C4-2B (cell line): Measurements from ENCODE around the gene AQR.
"Not testable (repeated sequence)": the region's sequence is repeated elsewhere in the genome, so short reads cannot be mapped to it uniquely, and the experiment has no call there.

Experiments used
- H3K27ac ChIP-seq: fragments of 450-650 bp; 2 replicates; pipeline ENCODE4 v1.5.1; 2017
- ZFX ChIP-seq: fragments of 450-650 bp; IDR thresholded peaks from 2 replicates; pipeline ENCODE4 v1.6.1; 2017
- TF ChIP-seq, protein P1 (sequence below): fragments of 450-650 bp; conservative IDR thresholded peaks from 2 replicates; pipeline ENCODE4 v1.5.1; 2017; ENCODE audit warnings: mild to moderate bottlenecking

Gene AQR

DNA sequence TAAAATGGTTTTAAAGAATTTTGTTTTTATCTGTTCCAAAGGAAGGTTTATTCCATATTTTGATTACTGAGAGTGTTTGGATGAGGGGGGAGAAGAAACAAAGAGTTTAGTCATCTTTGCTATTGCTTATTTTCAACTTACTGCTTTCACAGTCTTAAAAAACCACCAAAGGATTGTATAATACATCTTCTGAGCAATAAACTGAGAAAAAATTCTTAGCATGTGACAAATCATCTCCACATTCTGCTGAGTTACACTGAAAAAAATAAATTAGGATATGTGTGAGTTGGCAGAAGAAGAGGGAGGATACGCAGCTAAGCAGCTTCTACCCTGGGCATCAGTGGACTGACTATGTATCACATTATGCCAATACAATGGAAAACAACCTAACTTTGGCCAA is 151.0 kb downstream of the AQR start:
- H3K27ac ChIP-seq: no peak overlapping the region
- TF ChIP-seq ZFX: no peak
- TF ChIP-seq, protein P1, sequence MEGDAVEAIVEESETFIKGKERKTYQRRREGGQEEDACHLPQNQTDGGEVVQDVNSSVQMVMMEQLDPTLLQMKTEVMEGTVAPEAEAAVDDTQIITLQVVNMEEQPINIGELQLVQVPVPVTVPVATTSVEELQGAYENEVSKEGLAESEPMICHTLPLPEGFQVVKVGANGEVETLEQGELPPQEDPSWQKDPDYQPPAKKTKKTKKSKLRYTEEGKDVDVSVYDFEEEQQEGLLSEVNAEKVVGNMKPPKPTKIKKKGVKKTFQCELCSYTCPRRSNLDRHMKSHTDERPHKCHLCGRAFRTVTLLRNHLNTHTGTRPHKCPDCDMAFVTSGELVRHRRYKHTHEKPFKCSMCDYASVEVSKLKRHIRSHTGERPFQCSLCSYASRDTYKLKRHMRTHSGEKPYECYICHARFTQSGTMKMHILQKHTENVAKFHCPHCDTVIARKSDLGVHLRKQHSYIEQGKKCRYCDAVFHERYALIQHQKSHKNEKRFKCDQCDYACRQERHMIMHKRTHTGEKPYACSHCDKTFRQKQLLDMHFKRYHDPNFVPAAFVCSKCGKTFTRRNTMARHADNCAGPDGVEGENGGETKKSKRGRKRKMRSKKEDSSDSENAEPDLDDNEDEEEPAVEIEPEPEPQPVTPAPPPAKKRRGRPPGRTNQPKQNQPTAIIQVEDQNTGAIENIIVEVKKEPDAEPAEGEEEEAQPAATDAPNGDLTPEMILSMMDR: no peak

DNA sequence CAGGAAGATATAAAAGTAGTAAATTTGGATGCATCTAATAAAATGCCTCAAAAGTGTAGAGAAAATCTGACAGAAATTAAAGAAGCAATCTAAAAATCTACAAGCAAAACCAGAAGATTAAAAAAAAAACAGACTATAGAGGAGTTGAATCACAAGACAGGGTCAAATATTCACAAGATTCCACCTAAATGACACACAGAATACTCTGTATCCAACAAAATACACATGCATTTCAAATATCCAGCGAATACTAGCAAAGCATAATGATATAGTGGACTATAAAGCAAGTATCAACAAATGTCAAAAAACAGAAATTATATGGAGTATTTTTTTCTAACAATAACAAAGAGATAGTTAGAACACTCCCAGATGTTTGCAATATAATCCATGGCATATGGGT is 153.7 kb downstream of the AQR start:
- no peak overlapping the region for H3K27ac ChIP-seq
- TF ChIP-seq, protein P1: no peak
- TF ChIP-seq ZFX: no peak

DNA sequence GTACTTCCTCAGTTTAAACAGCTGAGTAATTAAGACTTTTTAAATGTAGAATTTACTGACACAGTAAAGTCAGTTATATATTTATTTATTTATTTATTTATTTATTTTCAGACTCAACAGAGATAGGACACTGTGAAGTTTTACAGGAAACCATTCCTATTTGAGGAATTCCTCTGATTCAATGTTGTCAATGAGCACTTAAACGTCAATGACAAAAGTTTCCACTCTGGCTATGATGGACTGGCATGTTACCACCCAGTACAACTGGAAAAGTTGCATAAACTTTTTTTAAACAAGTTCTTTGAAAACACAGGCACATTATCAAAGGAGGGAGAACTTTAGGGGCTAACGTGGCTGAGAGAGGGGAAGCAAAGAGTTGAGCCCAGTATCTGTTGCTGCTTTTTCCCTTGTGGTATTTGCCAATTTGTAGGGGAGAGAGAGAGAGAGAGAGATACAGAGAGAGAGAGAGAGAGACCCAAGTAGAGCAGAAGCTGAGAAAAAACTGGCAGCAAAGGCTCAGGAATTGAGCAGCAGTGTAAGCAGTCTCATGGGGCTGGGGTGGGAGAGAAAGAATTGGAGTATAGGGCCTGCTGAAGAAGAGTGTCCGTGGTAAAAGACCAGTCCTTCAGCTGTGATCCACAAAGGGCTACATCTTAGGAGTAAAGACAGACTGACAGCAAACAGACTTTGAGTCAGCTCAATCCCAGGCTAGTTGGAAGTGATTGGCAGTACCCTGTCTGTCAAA is 155.9 kb downstream of the AQR start:
- no peak for TF ChIP-seq ZFX
- TF ChIP-seq, protein P1: no peak
- no peak overlapping the region for H3K27ac ChIP-seq

DNA sequence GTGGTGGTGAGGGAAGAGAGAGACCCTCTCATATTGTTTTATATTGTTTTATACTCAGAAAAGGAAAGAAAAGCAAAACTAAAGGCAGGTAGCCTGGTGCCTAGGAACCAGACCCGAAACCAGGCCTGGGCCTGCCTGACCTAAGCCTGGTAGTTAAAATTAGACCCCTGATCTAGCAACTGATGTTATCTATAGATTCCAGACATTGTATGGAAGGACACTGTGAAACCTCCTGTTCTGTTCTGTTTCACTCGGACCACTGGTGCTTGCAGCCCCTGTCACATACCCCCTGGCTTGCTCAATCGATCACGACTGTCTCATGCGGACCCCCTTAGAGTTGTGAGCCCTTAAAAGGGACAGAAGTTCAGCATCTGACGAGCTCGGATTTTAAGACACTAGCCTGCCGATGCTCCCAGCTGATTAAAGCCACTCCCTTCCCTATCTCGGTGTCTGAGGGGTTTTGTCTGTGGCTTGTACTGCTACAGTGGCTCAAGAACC is 156.6 kb downstream of the AQR start:
- H3K27ac ChIP-seq: not testable (repeated sequence)

DNA sequence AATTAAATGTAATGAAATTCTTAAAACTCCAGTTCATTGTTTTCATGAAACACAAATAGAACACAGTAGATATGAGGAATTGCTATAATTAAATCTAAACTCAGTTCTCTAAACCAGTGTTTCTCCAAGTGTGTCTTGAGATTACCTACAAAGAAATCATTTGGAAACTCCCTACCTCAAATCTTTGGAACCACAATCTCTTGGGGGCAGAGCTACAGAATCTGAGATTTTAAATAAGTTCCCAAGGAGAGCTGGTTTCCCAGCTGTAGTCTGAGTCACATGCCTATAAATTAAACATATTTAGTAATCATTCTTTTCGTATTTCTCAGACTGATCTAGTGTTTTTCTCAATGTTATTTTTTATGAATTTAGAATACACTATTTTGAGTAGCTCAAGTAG is 157.2 kb downstream of the AQR start:
- no peak for TF ChIP-seq ZFX
- TF ChIP-seq, protein P1: no peak

DNA sequence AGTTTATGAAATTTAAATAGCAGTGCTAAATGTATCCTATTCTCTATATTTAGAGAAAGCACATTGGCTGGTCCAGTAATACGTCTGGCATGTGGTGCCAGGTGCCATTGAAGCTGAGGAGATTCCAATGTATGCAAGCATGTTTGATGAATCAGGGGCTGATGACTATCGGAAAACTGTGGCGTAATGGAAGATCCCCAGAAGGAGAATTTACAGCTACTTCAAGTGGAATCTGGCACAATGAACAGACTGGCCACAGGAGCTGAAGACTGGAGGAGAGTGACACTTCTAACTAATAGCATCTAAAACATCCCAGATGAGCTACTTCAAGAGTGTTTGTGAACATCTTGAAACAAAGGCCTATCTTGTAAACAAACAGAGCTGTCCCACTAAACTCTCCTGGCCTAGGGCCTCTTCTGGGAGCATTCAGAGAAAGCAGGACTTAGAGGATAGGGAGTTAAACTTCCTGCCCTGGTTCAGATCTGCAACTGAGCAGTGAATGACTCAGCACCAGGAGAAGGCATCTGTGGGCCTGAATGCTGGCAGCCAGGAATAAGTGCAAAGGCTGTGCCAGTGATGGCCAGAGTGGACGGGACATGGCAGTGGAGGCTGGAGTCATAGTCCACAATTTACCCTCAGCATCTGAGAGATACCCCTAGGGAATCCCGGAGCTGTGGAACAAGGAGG is 159.0 kb downstream of the AQR start:
- H3K27ac ChIP-seq: no peak overlapping the region
- no peak for TF ChIP-seq ZFX
- TF ChIP-seq, protein P1: no peak

More for the DNA sequence above, 157.2 kb downstream of the AQR start:
- H3K27ac ChIP-seq: no peak overlapping the region

DNA sequence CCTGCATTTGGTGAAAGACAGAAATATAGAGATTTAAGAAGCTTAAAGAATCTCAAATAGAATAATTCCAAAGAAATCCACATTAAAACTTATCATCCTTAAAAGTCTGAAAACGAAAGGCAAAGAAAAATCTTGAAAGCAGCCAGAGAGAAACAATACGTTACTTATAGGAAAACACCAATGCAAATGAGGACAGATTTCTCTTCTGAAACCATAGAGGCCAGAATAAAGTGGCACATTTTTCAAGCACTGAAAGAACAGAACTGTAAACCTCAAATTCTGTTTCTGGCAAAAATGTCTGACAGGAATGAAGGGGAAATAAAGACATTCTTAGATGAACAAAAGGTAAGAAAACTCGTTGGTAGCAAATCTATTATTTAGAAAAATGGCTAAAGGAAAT is 160.4 kb downstream of the AQR start:
- H3K27ac ChIP-seq: no peak overlapping the region

More for the DNA sequence above, 160.4 kb downstream of the AQR start:
- TF ChIP-seq, protein P1: no peak
- TF ChIP-seq ZFX: no peak
